Measurements from ENCODE around the gene TMEM63A. TPM values are rescaled to one million over a fixed set of nuclear protein-coding genes. Genes with fewer than 3 reads are reported as not detected.
A peak's percentile ranks its signal among the peaks of the same experiment; 100 is the strongest.

Gene TMEM63A
- total RNA-seq, 1 experiment from 2014 or later: 91.7 TPM

GRCh38 chr1:225819346-225820192 lies 62.6 kb downstream of the TMEM63A start:
- TF ChIP-seq NR2C2 (CRISPR knock-in tag; IDR thresholded peaks at IDR 0.05): no peak
- TF ChIP-seq, protein P1, sequence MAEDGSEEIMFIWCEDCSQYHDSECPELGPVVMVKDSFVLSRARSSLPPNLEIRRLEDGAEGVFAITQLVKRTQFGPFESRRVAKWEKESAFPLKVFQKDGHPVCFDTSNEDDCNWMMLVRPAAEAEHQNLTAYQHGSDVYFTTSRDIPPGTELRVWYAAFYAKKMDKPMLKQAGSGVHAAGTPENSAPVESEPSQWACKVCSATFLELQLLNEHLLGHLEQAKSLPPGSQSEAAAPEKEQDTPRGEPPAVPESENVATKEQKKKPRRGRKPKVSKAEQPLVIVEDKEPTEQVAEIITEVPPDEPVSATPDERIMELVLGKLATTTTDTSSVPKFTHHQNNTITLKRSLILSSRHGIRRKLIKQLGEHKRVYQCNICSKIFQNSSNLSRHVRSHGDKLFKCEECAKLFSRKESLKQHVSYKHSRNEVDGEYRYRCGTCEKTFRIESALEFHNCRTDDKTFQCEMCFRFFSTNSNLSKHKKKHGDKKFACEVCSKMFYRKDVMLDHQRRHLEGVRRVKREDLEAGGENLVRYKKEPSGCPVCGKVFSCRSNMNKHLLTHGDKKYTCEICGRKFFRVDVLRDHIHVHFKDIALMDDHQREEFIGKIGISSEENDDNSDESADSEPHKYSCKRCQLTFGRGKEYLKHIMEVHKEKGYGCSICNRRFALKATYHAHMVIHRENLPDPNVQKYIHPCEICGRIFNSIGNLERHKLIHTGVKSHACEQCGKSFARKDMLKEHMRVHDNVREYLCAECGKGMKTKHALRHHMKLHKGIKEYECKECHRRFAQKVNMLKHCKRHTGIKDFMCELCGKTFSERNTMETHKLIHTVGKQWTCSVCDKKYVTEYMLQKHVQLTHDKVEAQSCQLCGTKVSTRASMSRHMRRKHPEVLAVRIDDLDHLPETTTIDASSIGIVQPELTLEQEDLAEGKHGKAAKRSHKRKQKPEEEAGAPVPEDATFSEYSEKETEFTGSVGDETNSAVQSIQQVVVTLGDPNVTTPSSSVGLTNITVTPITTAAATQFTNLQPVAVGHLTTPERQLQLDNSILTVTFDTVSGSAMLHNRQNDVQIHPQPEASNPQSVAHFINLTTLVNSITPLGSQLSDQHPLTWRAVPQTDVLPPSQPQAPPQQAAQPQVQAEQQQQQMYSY (CRISPR knock-in tag; IDR thresholded peaks at IDR 0.05): no peak
- TF ChIP-seq, protein P2, sequence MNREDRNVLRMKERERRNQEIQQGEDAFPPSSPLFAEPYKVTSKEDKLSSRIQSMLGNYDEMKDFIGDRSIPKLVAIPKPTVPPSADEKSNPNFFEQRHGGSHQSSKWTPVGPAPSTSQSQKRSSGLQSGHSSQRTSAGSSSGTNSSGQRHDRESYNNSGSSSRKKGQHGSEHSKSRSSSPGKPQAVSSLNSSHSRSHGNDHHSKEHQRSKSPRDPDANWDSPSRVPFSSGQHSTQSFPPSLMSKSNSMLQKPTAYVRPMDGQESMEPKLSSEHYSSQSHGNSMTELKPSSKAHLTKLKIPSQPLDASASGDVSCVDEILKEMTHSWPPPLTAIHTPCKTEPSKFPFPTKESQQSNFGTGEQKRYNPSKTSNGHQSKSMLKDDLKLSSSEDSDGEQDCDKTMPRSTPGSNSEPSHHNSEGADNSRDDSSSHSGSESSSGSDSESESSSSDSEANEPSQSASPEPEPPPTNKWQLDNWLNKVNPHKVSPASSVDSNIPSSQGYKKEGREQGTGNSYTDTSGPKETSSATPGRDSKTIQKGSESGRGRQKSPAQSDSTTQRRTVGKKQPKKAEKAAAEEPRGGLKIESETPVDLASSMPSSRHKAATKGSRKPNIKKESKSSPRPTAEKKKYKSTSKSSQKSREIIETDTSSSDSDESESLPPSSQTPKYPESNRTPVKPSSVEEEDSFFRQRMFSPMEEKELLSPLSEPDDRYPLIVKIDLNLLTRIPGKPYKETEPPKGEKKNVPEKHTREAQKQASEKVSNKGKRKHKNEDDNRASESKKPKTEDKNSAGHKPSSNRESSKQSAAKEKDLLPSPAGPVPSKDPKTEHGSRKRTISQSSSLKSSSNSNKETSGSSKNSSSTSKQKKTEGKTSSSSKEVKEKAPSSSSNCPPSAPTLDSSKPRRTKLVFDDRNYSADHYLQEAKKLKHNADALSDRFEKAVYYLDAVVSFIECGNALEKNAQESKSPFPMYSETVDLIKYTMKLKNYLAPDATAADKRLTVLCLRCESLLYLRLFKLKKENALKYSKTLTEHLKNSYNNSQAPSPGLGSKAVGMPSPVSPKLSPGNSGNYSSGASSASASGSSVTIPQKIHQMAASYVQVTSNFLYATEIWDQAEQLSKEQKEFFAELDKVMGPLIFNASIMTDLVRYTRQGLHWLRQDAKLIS (CRISPR knock-in tag; IDR thresholded peaks at IDR 0.05; ENCODE audit: borderline replicate concordance): no peak
- no peak for TF ChIP-seq NFE2L1 (CRISPR knock-in tag; IDR thresholded peaks at IDR 0.05)
- no peak for TF ChIP-seq STAT6 (CRISPR knock-in tag; conservative IDR thresholded peaks at IDR 0.05; ENCODE audit: low read depth)
- no peak for TF ChIP-seq IRF2 (CRISPR knock-in tag; IDR thresholded peaks at IDR 0.05; ENCODE audit: borderline replicate concordance, low read depth)
- TF ChIP-seq GABPB1 (CRISPR knock-in tag; IDR thresholded peaks at IDR 0.05): no peak
- no peak for TF ChIP-seq ZBTB21 (CRISPR knock-in tag; IDR thresholded peaks at IDR 0.05; ENCODE audit: borderline replicate concordance)
- TF ChIP-seq ATF6 (CRISPR knock-in tag; IDR thresholded peaks at IDR 0.05): no peak
- Mint-ChIP-seq H3K4me1 (peaks cover 45% of the 10 kb centered on the region), H3K27ac (peak overlapping the region; percentile 51), H3K4me3 (no peak overlapping the region), H3K27me3 (ENCODE audit: low read depth) (no peaks in the 10 kb centered on the region; the same call in 1 of the 2 replicates), H3K9me3 (no peaks in the 10 kb centered on the region), H3K36me3 (peaks cover 8% of the 10 kb centered on the region)
- ChIA-PET POLR2A (no interaction called here), CTCF (interaction anchor here (3.3 kb wide), 1 partner anchor 344 kb away, joined by 18 read pairs; no protein-coding TSS in a partner anchor)
- ATAC-seq (no peak), DNase-seq (ENCODE audit: low spot score) (no peak)

DNA sequence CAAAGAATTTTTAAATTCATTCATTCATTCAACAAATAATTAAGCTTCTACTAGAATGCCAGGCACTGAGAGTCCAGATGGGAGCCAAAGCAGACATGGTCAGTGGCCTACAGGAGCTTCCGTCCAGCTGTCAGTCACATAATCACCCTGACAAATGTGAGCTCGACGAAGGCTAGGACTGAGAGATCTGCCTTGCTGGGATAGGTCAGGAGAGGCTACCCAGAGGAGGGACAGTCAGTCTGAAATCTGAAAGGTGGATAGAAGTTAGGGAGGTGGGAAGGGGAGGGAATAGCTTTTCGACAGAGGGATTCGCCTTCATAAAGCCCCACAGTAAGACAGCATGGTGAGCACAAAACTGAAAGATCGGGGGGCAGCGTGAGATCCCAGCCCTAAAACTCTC lies 64.0 kb downstream of the TMEM63A start:
- no peak for DNase-seq (ENCODE audit: low spot score)
- Mint-ChIP-seq H3K27me3 (ENCODE audit: low read depth) (no peaks in the 10 kb centered on the region; the same call in 1 of the 2 replicates), H3K4me1 (peaks cover 44% of the 10 kb centered on the region), H3K9me3 (no peaks in the 10 kb centered on the region), H3K4me3 (no peak overlapping the region), H3K36me3 (peaks cover 10% of the 10 kb centered on the region), H3K27ac (peak overlapping the region; percentile 22)
- ChIA-PET POLR2A (interaction anchor here (1.2 kb wide), 1 partner anchor 40 kb away, joined by 5 read pairs; the partner anchor contains the start of gene SRP9), CTCF (interaction anchor here (0.9 to 3.5 kb wide), 4 partner anchors 41 to 343 kb away, joined by 3 to 21 read pairs (median 11); partner anchors contain the start of gene SRP9)
- TF ChIP-seq CREM (CRISPR knock-in tag; IDR thresholded peaks at IDR 0.05) (no peak), SMAD3 (CRISPR knock-in tag; IDR thresholded peaks at IDR 0.05; ENCODE audit: borderline replicate concordance) (no peak)
- ATAC-seq: no peak
